SU-DHL-6 (cell line): ENCODE results near the gene GAREM1.

ENCODE experiments used
- H2AFZ ChIP-seq: fragments of 200-600 bp; sonication (generic); 2 replicates; pipeline ENCODE4 v1.6.1; 2014; ENCODE audit warnings: low read depth, mild to moderate bottlenecking, moderate library complexity, mixed read lengths, antibody characterized with exemption, low read length; ENCODE audit not compliant: severe bottlenecking
- H3F3A ChIP-seq: fragments of 200-600 bp; shearing (Covaris generic); 2 replicates; pipeline ENCODE4 v1.6.0; 2016; ENCODE audit warnings: antibody characterized with exemption, mild to moderate bottlenecking; ENCODE audit not compliant: insufficient read depth
- H3K27ac ChIP-seq: fragments of 200-600 bp; sonication (generic); 2 replicates; pipeline ENCODE4 v1.5.1; 2016; ENCODE audit warnings: low read depth, mild to moderate bottlenecking, low read length, moderate library complexity, mixed read lengths
- H3K27me3 ChIP-seq: fragments of 200-600 bp; sonication (generic), shearing (Covaris generic); 2 replicates; pipeline ENCODE4 v1.6.0; 2014; ENCODE audit warnings: mild to moderate bottlenecking, low read length
- H3K36me3 ChIP-seq: fragments of 200-600 bp; sonication (generic); 2 replicates; pipeline ENCODE4 v1.6.1; 2014; ENCODE audit warnings: mild to moderate bottlenecking, low read length, mixed read lengths
- H3K4me2 ChIP-seq: fragments of 300-600, 200-600 bp; shearing (Covaris generic), sonication (generic); 2 replicates; pipeline ENCODE4 v1.6.0; 2014; ENCODE audit warnings: low read length, low read depth, mild to moderate bottlenecking; ENCODE audit not compliant: poor library complexity, severe bottlenecking
- H3K4me3 ChIP-seq: fragments of 200-600 bp; sonication (generic); 2 replicates; pipeline ENCODE4 v1.5.1; 2014; ENCODE audit warnings: antibody characterized with exemption, low read length, mild to moderate bottlenecking, mixed read lengths; ENCODE audit not compliant: insufficient read depth, poor library complexity, severe bottlenecking
- H3K79me2 ChIP-seq: fragments of 200-600 bp; sonication (generic); 2 replicates; pipeline ENCODE4 v1.6.1; 2014; ENCODE audit warnings: mild to moderate bottlenecking, low read length, moderate library complexity; ENCODE audit not compliant: insufficient read depth
- H3K9ac ChIP-seq: fragments of 200-600 bp; sonication (generic); 2 replicates; pipeline ENCODE4 v1.7.0; 2014; ENCODE audit warnings: mild to moderate bottlenecking, low read length
- H3K9me2 ChIP-seq: fragments of 200-600 bp; sonication (generic); replicated peaks from 2 replicates; pipeline ENCODE4 v1.6.1; 2014; ENCODE audit warnings: low read length; ENCODE audit not compliant: insufficient read depth
- H3K9me3 ChIP-seq: fragments of 200-600 bp; sonication (generic); 2 replicates; pipeline ENCODE4 v1.6.1; 2014; ENCODE audit warnings: low read length, mixed read lengths; ENCODE audit not compliant: insufficient read depth
- H4K20me1 ChIP-seq: fragments of 200-600 bp; sonication (generic); 2 replicates; pipeline ENCODE4 v1.6.1; 2014; ENCODE audit warnings: low read depth, mild to moderate bottlenecking, antibody characterized with exemption, low read length, moderate library complexity, mixed read lengths
- EZH2phosphoT487 ChIP-seq: fragments of 200-600 bp; sonication (generic), shearing (Covaris generic); conservative IDR thresholded peaks from 2 replicates; pipeline ENCODE4 v1.6.1; 2018; ENCODE audit warnings: mild to moderate bottlenecking, antibody characterized with exemption, low read length, moderate library complexity, mixed read lengths
- TF ChIP-seq, protein P1 (sequence below): fragments of 200-600 bp; sonication (generic); IDR thresholded peaks from one replicate; pipeline ENCODE4 v1.5.1; 2017; ENCODE audit warnings: antibody characterized with exemption, mild to moderate bottlenecking, low read length, moderate library complexity; ENCODE audit not compliant: insufficient read depth, poor library complexity, severe bottlenecking

Gene GAREM1

DNA sequence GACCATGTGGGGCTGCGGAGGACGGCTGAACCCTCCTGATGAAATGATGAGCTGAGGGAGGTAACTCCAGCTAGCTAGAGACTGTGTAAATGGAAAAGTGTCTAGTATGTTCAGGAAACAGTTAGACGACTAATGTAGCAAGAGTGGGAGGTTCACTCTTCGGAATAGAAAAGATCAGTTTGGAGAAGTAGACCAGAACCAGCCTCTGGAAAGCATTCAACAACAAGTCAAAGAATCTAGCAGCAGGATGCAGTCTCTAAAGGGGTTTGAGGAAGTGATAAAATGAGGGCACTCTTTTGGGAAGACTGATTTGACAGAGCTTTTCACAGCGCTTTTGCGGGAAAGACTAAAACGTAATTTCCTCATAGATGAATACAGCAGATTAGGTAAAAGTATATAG lies 79.6 kb downstream of the GAREM1 start:
- Histone ChIP-seq H4K20me1 (no peaks in the 10 kb centered on the region), H3K4me2 (no peak overlapping the region), H3K9ac (no peak overlapping the region), H3K9me3 (no peaks in the 10 kb centered on the region), H3F3A (no peaks in the 10 kb centered on the region), H3K9me2 (no peaks in the 10 kb centered on the region), H3K4me3 (no peak overlapping the region), H2AFZ (no peak overlapping the region), H3K36me3 (no peaks in the 10 kb centered on the region), H3K79me2 (no peaks in the 10 kb centered on the region), H3K27ac (no peak overlapping the region), H3K27me3 (no peaks in the 10 kb centered on the region)
- no peak for TF ChIP-seq EZH2phosphoT487
- TF ChIP-seq, protein P1, sequence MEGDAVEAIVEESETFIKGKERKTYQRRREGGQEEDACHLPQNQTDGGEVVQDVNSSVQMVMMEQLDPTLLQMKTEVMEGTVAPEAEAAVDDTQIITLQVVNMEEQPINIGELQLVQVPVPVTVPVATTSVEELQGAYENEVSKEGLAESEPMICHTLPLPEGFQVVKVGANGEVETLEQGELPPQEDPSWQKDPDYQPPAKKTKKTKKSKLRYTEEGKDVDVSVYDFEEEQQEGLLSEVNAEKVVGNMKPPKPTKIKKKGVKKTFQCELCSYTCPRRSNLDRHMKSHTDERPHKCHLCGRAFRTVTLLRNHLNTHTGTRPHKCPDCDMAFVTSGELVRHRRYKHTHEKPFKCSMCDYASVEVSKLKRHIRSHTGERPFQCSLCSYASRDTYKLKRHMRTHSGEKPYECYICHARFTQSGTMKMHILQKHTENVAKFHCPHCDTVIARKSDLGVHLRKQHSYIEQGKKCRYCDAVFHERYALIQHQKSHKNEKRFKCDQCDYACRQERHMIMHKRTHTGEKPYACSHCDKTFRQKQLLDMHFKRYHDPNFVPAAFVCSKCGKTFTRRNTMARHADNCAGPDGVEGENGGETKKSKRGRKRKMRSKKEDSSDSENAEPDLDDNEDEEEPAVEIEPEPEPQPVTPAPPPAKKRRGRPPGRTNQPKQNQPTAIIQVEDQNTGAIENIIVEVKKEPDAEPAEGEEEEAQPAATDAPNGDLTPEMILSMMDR: no peak

DNA sequence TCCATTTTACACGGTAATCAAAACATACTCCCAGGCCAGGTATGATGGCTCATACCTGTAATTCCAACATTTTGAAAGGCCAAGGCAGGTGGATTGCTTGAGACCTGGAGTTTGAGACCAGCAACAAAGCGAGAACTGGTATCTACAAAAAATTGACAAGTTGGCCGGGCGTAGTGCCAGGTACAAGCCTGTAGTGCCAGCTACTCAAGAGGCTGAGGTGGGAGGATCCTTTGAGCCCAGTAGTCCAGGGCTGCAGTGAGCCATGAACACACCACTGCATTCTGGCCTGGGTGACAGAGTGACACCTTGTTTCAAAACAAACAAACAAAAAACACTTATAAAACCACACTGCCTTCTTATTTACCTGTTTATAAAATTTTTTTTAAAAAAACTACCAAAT lies 80.8 kb downstream of the GAREM1 start:
- Histone ChIP-seq H3K9ac (no peak overlapping the region), H3K27ac (no peak overlapping the region), H3K36me3 (no peaks in the 10 kb centered on the region), H4K20me1 (no peaks in the 10 kb centered on the region), H3K4me3 (no peak overlapping the region), H3K27me3 (no peaks in the 10 kb centered on the region), H3K9me3 (no peaks in the 10 kb centered on the region), H3K4me2 (no peak overlapping the region), H2AFZ (no peak overlapping the region), H3K79me2 (no peaks in the 10 kb centered on the region), H3K9me2 (no peaks in the 10 kb centered on the region), H3F3A (no peaks in the 10 kb centered on the region)
- TF ChIP-seq EZH2phosphoT487: no peak
- TF ChIP-seq, protein P1: no peak

DNA sequence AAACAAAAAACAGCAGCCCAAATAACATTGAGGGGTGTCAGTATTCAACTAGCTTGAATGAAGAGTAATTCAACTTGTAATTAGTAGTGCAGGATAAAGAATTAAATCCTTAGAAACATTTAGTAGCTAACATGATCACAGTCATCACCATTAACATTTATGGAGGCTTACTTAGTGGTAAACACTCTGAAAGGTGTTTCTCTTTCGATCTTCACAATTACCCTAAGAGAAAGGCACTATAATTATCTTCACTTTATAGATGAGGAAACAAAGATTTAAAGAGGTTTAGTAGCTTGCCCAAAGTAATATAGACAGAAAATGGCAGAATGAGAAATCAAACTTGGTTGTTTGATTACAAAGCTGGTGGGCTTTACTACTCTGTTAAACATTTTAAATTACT lies 81.5 kb downstream of the GAREM1 start:
- H2AFZ ChIP-seq: no peak overlapping the region
- no peak overlapping the region for H3K27ac ChIP-seq
- TF ChIP-seq, protein P1: no peak
- no peak for TF ChIP-seq EZH2phosphoT487
- no peaks in the 10 kb centered on the region for H3K27me3 ChIP-seq
- H4K20me1 ChIP-seq: no peaks in the 10 kb centered on the region
- no peaks in the 10 kb centered on the region for H3K9me2 ChIP-seq
- no peaks in the 10 kb centered on the region for H3F3A ChIP-seq
- H3K4me3 ChIP-seq: no peak overlapping the region
- no peaks in the 10 kb centered on the region for H3K9me3 ChIP-seq
- no peak overlapping the region for H3K4me2 ChIP-seq
- H3K36me3 ChIP-seq: no peaks in the 10 kb centered on the region
- H3K79me2 ChIP-seq: no peaks in the 10 kb centered on the region
- no peak overlapping the region for H3K9ac ChIP-seq
